ENCODE results near the gene THAP11. TPM values are rescaled to one million over a fixed set of nuclear protein-coding genes. Genes with fewer than 3 reads are reported as not detected.

THAP11 gene
- total and polyA plus RNA-seq, 2 of the 13 experiments (the other 11 are each of a cell fraction or from before 2014, with no cell fraction given): 44.2 to 53.4 TPM

- TF ChIP-seq IRX3 (CRISPR knock-in tag; IDR thresholded peaks at IDR 0.05; ENCODE audit: borderline replicate concordance, low read depth) (no peak), CSRNP1 (CRISPR knock-in tag; IDR thresholded peaks at IDR 0.05) (no peak), ZNF772 (CRISPR knock-in tag; IDR thresholded peaks at IDR 0.05) (no peak; the same call in 1 of the 2 replicates), ZBTB26 (CRISPR knock-in tag; IDR thresholded peaks at IDR 0.05; ENCODE audit: borderline replicate concordance) (no peak), ZNF674 (CRISPR knock-in tag; IDR thresholded peaks at IDR 0.05; ENCODE audit: low read depth) (no peak), HES4 (CRISPR knock-in tag; IDR thresholded peaks at IDR 0.05; ENCODE audit: borderline replicate concordance) (no peak), SAP130 (CRISPR knock-in tag; IDR thresholded peaks at IDR 0.05; ENCODE audit: low read depth) (peak; percentile 53; the same call in 1 of the 2 replicates), JDP2 (CRISPR knock-in tag; IDR thresholded peaks at IDR 0.05; ENCODE audit: borderline replicate concordance) (no peak), EP300 (IDR thresholded peaks at IDR 0.05; ENCODE audit: low read depth in 2 of 2, low read length in 2 of 2) (no peak), EP300 (CRISPR knock-in tag; IDR thresholded peaks at IDR 0.05; ENCODE audit: borderline replicate concordance) (no peak), KIAA2018 (CRISPR knock-in tag; IDR thresholded peaks at IDR 0.05; ENCODE audit: borderline replicate concordance) (no peak), ZSCAN31 (CRISPR knock-in tag; IDR thresholded peaks at IDR 0.05; ENCODE audit: low read depth) (no peak), LBX2 (CRISPR knock-in tag; IDR thresholded peaks at IDR 0.05; ENCODE audit: borderline replicate concordance) (0 out of 2 replicates have a peak, but pooled peaks have one; percentile 9), ZBTB33 (CRISPR knock-in tag; IDR thresholded peaks at IDR 0.05) (no peak)
Observed at GRCh38 chr16:67847064-67847861, 5.1 kb downstream of the THAP11 start, which contains the start of gene CENPT (continued).

All from HepG2 (cell line).